Endothelial cell of umbilical vein (primary cell): Measurements from ENCODE around the gene CTSC. TPM values are rescaled to one million over a fixed set of nuclear protein-coding genes. Genes with fewer than 3 reads are reported as not detected.

Source experiments
- BruUV-seq: library from RNA; stranded (reverse); fragments of 400-500 nt; replicated peaks from 2 replicates; lab custom pipeline; 2021; lab: Mats Ljungman, UMichigan
- CTCF ChIA-PET: fragments of 300-600, 350-600 bp; sonication (Branson Sonifier 250); formaldehyde crosslinking; loops from one replicate; lab custom pipeline; 2021; ENCODE audit warnings: antibody characterized with exemption, inconsistent platforms; lab: Charles Lee
- POLR2A ChIA-PET: fragments of 300-600, 350-600 bp; sonication (Branson Sonifier 250); formaldehyde crosslinking; loops from one replicate; lab custom pipeline; 2021; ENCODE audit warnings: antibody characterized with exemption, inconsistent platforms; lab: Charles Lee
- DNase-seq: peaks from one replicate; pipeline ENCODE4 v3.0.0-alpha.2; 2011; ENCODE audit warnings: low read depth, low spot score
- FAIRE-seq: peaks from 2 replicates; lab custom pipeline; 2011; peaks lifted over from hg19 to GRCh38; lab: Jason Lieb, UNC
- H2AFZ ChIP-seq: 2 replicates; pipeline ENCODE4 v1.6.0; 2012; ENCODE audit warnings: low read depth, low read length, control low read depth, inconsistent platforms
- H3K27ac ChIP-seq: 2 replicates; pipeline ENCODE4 v1.5.1; 2011; ENCODE audit warnings: low read depth, mild to moderate bottlenecking, control low read depth, low read length, moderate library complexity; ENCODE audit not compliant: insufficient read depth
- H3K27me3 ChIP-seq, 2 experiments: 2 replicates each; pipeline versions ENCODE4 v1.6.0 to v1.6.1; 2011; ENCODE audit warnings: low read length in 2 of 2, mixed read lengths in 1 of 2; ENCODE audit not compliant: control insufficient read depth in 2 of 2, insufficient read depth in 2 of 2
- H3K36me3 ChIP-seq, 2 experiments: 2 replicates in 1 of 2; 3 replicates in 1 of 2; pipeline ENCODE4 v1.5.1; 2011; ENCODE audit warnings: low read length in 2 of 2, mild to moderate bottlenecking in 1 of 2, moderate library complexity in 1 of 2; ENCODE audit not compliant: control insufficient read depth in 2 of 2, insufficient read depth in 2 of 2; ENCODE audit errors: extremely low read depth in 1 of 2
- H3K4me1 ChIP-seq: 3 replicates; pipeline ENCODE4 v1.5.1; 2011; ENCODE audit warnings: mild to moderate bottlenecking, low read length; ENCODE audit not compliant: control insufficient read depth, insufficient read depth; ENCODE audit errors: extremely low read depth
- H3K4me2 ChIP-seq: 2 replicates; pipeline ENCODE4 v1.6.1; 2011; ENCODE audit warnings: low read length, control low read depth, mixed read lengths; ENCODE audit not compliant: insufficient read depth
- H3K4me3 ChIP-seq, 3 experiments: fragments of 200-600 bp in 1 of 3; sonication (generic), shearing (Covaris generic) in 1 of 3; replicated peaks in 1 of 3; 2 replicates each; pipeline ENCODE4 v1.5.1; 2011 to 2016; ENCODE audit warnings: control low read depth in 3 of 3, low read length in 3 of 3, mild to moderate bottlenecking in 2 of 3, inconsistent platforms in 1 of 3, low read depth in 1 of 3, moderate library complexity in 1 of 3; ENCODE audit not compliant: insufficient read depth in 1 of 3
- H3K79me2 ChIP-seq: 2 replicates; pipeline ENCODE4 v1.6.0; 2012; ENCODE audit warnings: low read length, inconsistent platforms; ENCODE audit not compliant: control insufficient read depth, insufficient read depth
- H3K9ac ChIP-seq: replicated peaks from 2 replicates; pipeline ENCODE3; 2011; ENCODE audit warnings: low read length, control low read depth; ENCODE audit not compliant: insufficient read depth; ENCODE audit errors: extremely low read depth
- H3K9me1 ChIP-seq: replicated peaks from 3 replicates; pipeline ENCODE4 v1.6.0; 2011; ENCODE audit warnings: mild to moderate bottlenecking, low read length; ENCODE audit not compliant: control insufficient read depth, insufficient read depth; ENCODE audit errors: extremely low read depth
- H3K9me3 ChIP-seq: replicated peaks from 2 replicates; pipeline ENCODE4 v1.5.1; 2012; ENCODE audit warnings: low read length, inconsistent platforms; ENCODE audit not compliant: control insufficient read depth, insufficient read depth
- H4K20me1 ChIP-seq: replicated peaks from 2 replicates; pipeline ENCODE3; 2011; ENCODE audit warnings: mild to moderate bottlenecking, low read length; ENCODE audit not compliant: control insufficient read depth, insufficient read depth; ENCODE audit errors: extremely low read depth
- CTCF ChIP-seq, 2 donors: IDR thresholded peaks; 1 replicate in 1 of 2; 2 replicates in 1 of 2; pipeline ENCODE4 v1.5.1; 2011; ENCODE audit warnings: low read length in 2 of 2, mild to moderate bottlenecking in 2 of 2, moderate library complexity in 2 of 2, control low read depth in 1 of 2, inconsistent platforms in 1 of 2, low read depth in 1 of 2; ENCODE audit not compliant: insufficient read depth in 1 of 2; ENCODE audit errors: extremely low read depth in 1 of 2
- EZH2 ChIP-seq: IDR thresholded peaks from 2 replicates; pipeline ENCODE4 v1.6.1; 2012; ENCODE audit warnings: borderline replicate concordance, low read depth, mild to moderate bottlenecking, moderate library complexity, low read length, inconsistent platforms; ENCODE audit not compliant: severe bottlenecking
- FOS ChIP-seq: IDR thresholded peaks from 2 replicates; pipeline ENCODE4 v1.6.1; 2011; ENCODE audit warnings: mild to moderate bottlenecking, low read length, moderate library complexity, borderline replicate concordance; ENCODE audit not compliant: insufficient read depth
- GATA2 ChIP-seq: IDR thresholded peaks from 2 replicates; pipeline ENCODE4 v1.7.0; 2011; ENCODE audit warnings: low read depth, mild to moderate bottlenecking, moderate library complexity, mixed read lengths, low read length; ENCODE audit not compliant: insufficient read length, insufficient read depth
- JUN ChIP-seq: IDR thresholded peaks from 2 replicates; pipeline ENCODE4 v1.6.1; 2011; ENCODE audit warnings: borderline replicate concordance, low read depth; ENCODE audit not compliant: insufficient read length, insufficient read depth
- MAX ChIP-seq: IDR thresholded peaks from 2 replicates; pipeline ENCODE4 v1.6.1; 2011; ENCODE audit not compliant: insufficient read depth, insufficient read length
- MYC ChIP-seq: IDR thresholded peaks from one replicate; pipeline ENCODE4 v1.6.1; 2011; ENCODE audit warnings: mild to moderate bottlenecking, low read depth, low read length
- POLR2A ChIP-seq: IDR thresholded peaks from 2 replicates; pipeline ENCODE4 v1.6.1; 2012; ENCODE audit warnings: low read depth, mild to moderate bottlenecking, control low read depth, low read length
- POLR2AphosphoS5 ChIP-seq: IDR thresholded peaks from 2 replicates; pipeline ENCODE4 v1.6.1; 2012; ENCODE audit warnings: low read depth, mild to moderate bottlenecking, control low read depth, low read length, moderate library complexity; ENCODE audit not compliant: insufficient read depth
- dilution Hi-C: fragments of 300-500 bp; cut with MboI; formaldehyde crosslinking; loops from one replicate; pipeline ENCODE4 v1.15.0; 2019; ENCODE audit warnings: low sequenced_read_pairs; ENCODE audit not compliant: extremely low pct_ligation_motif_present
- intact Hi-C: fragments of 100-400 bp; cut with micrococcal nuclease; formaldehyde crosslinking; loops from one replicate; pipeline ENCODE4 v1.10.0; 2022
- polyA plus RNA-seq, 4 experiments: library from polyadenylated mRNA; depleted of rRNA in 3 of 4; stranded (reverse) in 3 of 4; unstranded in 1 of 4; fragments of >200 nt; gene quantifications; 2 replicates each; pipeline versions ENCODE4 v1.2.1 to v1.2.3, GENCODE V29; 2011 to 2012; ENCODE audit warnings: missing spikeins in 1 of 4
- total RNA-seq: library from RNA; stranded (reverse); gene quantifications from 2 replicates; pipeline ENCODE4 v1.2.3, GENCODE V29; 2021

CTSC gene
- total and polyA plus RNA-seq, 2 donors (not counting 3 experiments of a cell fraction or from before 2014, with no cell fraction given), result 130 to 186 TPM

- DNase-seq (no peak), FAIRE-seq (no peak)
- intact Hi-C loops (no loop called here), dilution Hi-C loops (no loop called here)
- H3K9me3 ChIP-seq, result no peaks in the 10 kb centered on the region
- no peak overlapping the region for H3K9ac ChIP-seq
- H3K27me3 ChIP-seq, result no peaks in the 10 kb centered on the region
- CTCF ChIA-PET, result interaction anchor here (0.7 kb wide), 1 partner anchor 262 kb away, joined by 3 read pairs; no protein-coding TSS in a partner anchor
- no peak overlapping the region for H3K4me3 ChIP-seq
- TF ChIP-seq MYC (no peak), POLR2AphosphoS5 (no peak), EZH2 (no peak)
- POLR2A ChIA-PET, result no interaction called here
- no TSS peak for BruUV-seq
- no peak overlapping the region for H3K4me2 ChIP-seq
- H3K27ac ChIP-seq, result no peak overlapping the region
- no peaks in the 10 kb centered on the region for H4K20me1 ChIP-seq
- H3K79me2 ChIP-seq, result no peaks in the 10 kb centered on the region
- H3K36me3 ChIP-seq, result no peaks in the 10 kb centered on the region
- H2AFZ ChIP-seq, result no peak overlapping the region
- H3K4me1 ChIP-seq, result no peaks in the 10 kb centered on the region
- no peaks in the 10 kb centered on the region for H3K9me1 ChIP-seq
Measured at GRCh38 chr11:88252208-88252607, 85.3 kb downstream of the CTSC start.

- H3K9me1 ChIP-seq, result no peaks in the 10 kb centered on the region
- no peak overlapping the region for H3K4me2 ChIP-seq
- ChIA-PET POLR2A (no interaction called here), CTCF (no interaction called here)
- H2AFZ ChIP-seq, result no peak overlapping the region
- dilution Hi-C loops, result no loop called here
- FAIRE-seq (no peak), DNase-seq (no peak)
- no peak overlapping the region for H3K27ac ChIP-seq
- intact Hi-C loops, result no loop called here
- H3K27me3 ChIP-seq, result no peaks in the 10 kb centered on the region
- no peak overlapping the region for H3K9ac ChIP-seq
- H3K4me3 ChIP-seq, result no peak overlapping the region
- no peaks in the 10 kb centered on the region for H3K36me3 ChIP-seq
- H3K9me3 ChIP-seq, result no peaks in the 10 kb centered on the region
- no TSS peak for BruUV-seq
- H3K79me2 ChIP-seq, result no peaks in the 10 kb centered on the region
- no peak for TF ChIP-seq CTCF (IDR thresholded peaks at IDR 0.05; ENCODE audit: extremely low read depth in 1 of 2, insufficient read depth in 1 of 2, low read depth in 1 of 2, low read length in 2 of 2)
- no peak for TF ChIP-seq MAX
- TF ChIP-seq EZH2, result no peak
- no peak for TF ChIP-seq POLR2A
- TF ChIP-seq POLR2AphosphoS5, result no peak
- TF ChIP-seq FOS, result no peak
- TF ChIP-seq JUN, result no peak
- TF ChIP-seq GATA2, result no peak
- no peak for TF ChIP-seq MYC
- H4K20me1 ChIP-seq, result no peaks in the 10 kb centered on the region
- no peaks in the 10 kb centered on the region for H3K4me1 ChIP-seq
Measured at GRCh38 chr11:88250566-88251242, 86.8 kb downstream of the CTSC start.
